GM12878 (cell line): Measurements from ENCODE around the gene GPR108. TPM values are rescaled to one million over a fixed set of nuclear protein-coding genes. Genes with fewer than 3 reads are reported as not detected.

Experiments
- CEBPB ChIP-seq, 2 experiments: fragments of 150-350 bp in 1 of 2; IDR thresholded peaks; 2 replicates each; pipeline ENCODE4 v1.6.1; 2012 to 2014; ENCODE audit warnings: low read depth in 2 of 2, low read length in 2 of 2, borderline replicate concordance in 1 of 2, inconsistent platforms in 1 of 2
- DPF2 ChIP-seq: fragments of 450-650 bp; IDR thresholded peaks from 2 replicates; pipeline ENCODE4 v1.6.1; 2017; ENCODE audit warnings: mild to moderate bottlenecking
- EED ChIP-seq: sonication (generic); IDR thresholded peaks from 2 replicates; pipeline ENCODE4 v1.6.1; 2016; ENCODE audit warnings: antibody characterized with exemption, low read depth
- ESRRA ChIP-seq: IDR thresholded peaks from 2 replicates; pipeline ENCODE4 v1.6.1; 2012; ENCODE audit warnings: mild to moderate bottlenecking, low read length, improper control_type of control experiment
- HDGF ChIP-seq: fragments of 450-650 bp; IDR thresholded peaks from 2 replicates; pipeline ENCODE4 v1.6.1; 2016; ENCODE audit warnings: antibody characterized with exemption
- MXI1 ChIP-seq: fragments of 150-350 bp; IDR thresholded peaks from 2 replicates; pipeline ENCODE4 v1.6.1; 2011; ENCODE audit warnings: low read depth, mild to moderate bottlenecking, inconsistent platforms, low read length, improper control_type of control experiment
- SMC3 ChIP-seq: IDR thresholded peaks from 2 replicates; pipeline ENCODE4 v1.6.1; 2011; ENCODE audit warnings: low read length, improper control_type of control experiment, borderline replicate concordance
- STAT3 ChIP-seq: IDR thresholded peaks from 2 replicates; pipeline ENCODE4 v1.6.1; 2011; ENCODE audit warnings: low read depth, low read length, improper control_type of control experiment
- TCF12 ChIP-seq: IDR thresholded peaks from 2 replicates; pipeline ENCODE4 v1.6.1; 2011; ENCODE audit warnings: low read depth, mild to moderate bottlenecking, low read length
- TCF7 ChIP-seq: IDR thresholded peaks from 2 replicates; pipeline ENCODE4 v1.6.1; 2014; ENCODE audit warnings: antibody characterized with exemption, borderline replicate concordance
- YBX1 ChIP-seq: fragments of 450-650 bp; IDR thresholded peaks from 2 replicates; pipeline ENCODE4 v1.6.1; 2016; ENCODE audit warnings: antibody characterized with exemption
- YY1 ChIP-seq: IDR thresholded peaks from 2 replicates; pipeline ENCODE4 v1.6.1; 2011; ENCODE audit warnings: low read depth, mild to moderate bottlenecking, low read length
- ZNF24 ChIP-seq: fragments of 450-650 bp; IDR thresholded peaks from 2 replicates; pipeline ENCODE4 v1.6.1; 2017; ENCODE audit warnings: antibody characterized with exemption, mild to moderate bottlenecking
- ZZZ3 ChIP-seq: IDR thresholded peaks from 2 replicates; pipeline ENCODE4 v1.6.1; 2011; ENCODE audit warnings: low read depth; ENCODE audit not compliant: control insufficient read depth, insufficient read length
- polyA plus RNA-seq, 11 experiments: library from polyadenylated mRNA; depleted of rRNA in 4 of 11; unstranded in 6 of 11; stranded (reverse) in 5 of 11; fragments of >200 nt; fragmentation: Nextera tagmentation in 4 of 11; fragmentation: Illumina TruSeq in 1 of 11; extraction: Ambion mirVana in 4 of 11; extraction: Trizol in 1 of 11; gene quantifications; 1 replicate in 1 of 11; 2 replicates in 10 of 11; pipeline versions ENCODE4 v1.2.1 to v1.2.3, GENCODE V29; 2011 to 2016; ENCODE audit warnings: inconsistent platforms in 2 of 11, missing spikeins in 2 of 11, low read depth in 1 of 11
- total RNA-seq, 4 experiments: library from RNA; depleted of rRNA in 3 of 4; stranded (reverse); fragments of >200 nt in 3 of 4; fragmentation: Illumina TruSeq in 1 of 4; extraction: Trizol in 1 of 4; gene quantifications; 2 replicates each; pipeline versions ENCODE4 v1.2.1 to v1.2.3, GENCODE V29; 2013 to 2021
- TF ChIP-seq, protein P1 (sequence below): fragments of 450-650 bp; IDR thresholded peaks from 2 replicates; pipeline ENCODE4 v1.6.1; 2017; ENCODE audit warnings: mild to moderate bottlenecking, moderate library complexity
- TF ChIP-seq, protein P2 (sequence below): IDR thresholded peaks from 2 replicates; pipeline ENCODE4 v1.6.1; 2011; ENCODE audit warnings: mild to moderate bottlenecking, low read depth, low read length, moderate library complexity; ENCODE audit not compliant: insufficient replicate concordance
- TF ChIP-seq, protein P3 (sequence below): fragments of 150-350 bp; IDR thresholded peaks from 2 replicates; pipeline ENCODE4 v1.6.1; 2014; ENCODE audit warnings: mild to moderate bottlenecking, low read depth, low read length
- TF ChIP-seq, protein P4 (sequence below): fragments of 450-650 bp; IDR thresholded peaks from 2 replicates; pipeline ENCODE4 v1.6.1; 2016; ENCODE audit warnings: mild to moderate bottlenecking, moderate library complexity, borderline replicate concordance

Gene GPR108
- total and polyA plus RNA-seq, 10 of the 15 experiments (the other 5 are each of a cell fraction or from before 2014, with no cell fraction given), result 4.4 to 87.2 (median 57.1) TPM

DNA sequence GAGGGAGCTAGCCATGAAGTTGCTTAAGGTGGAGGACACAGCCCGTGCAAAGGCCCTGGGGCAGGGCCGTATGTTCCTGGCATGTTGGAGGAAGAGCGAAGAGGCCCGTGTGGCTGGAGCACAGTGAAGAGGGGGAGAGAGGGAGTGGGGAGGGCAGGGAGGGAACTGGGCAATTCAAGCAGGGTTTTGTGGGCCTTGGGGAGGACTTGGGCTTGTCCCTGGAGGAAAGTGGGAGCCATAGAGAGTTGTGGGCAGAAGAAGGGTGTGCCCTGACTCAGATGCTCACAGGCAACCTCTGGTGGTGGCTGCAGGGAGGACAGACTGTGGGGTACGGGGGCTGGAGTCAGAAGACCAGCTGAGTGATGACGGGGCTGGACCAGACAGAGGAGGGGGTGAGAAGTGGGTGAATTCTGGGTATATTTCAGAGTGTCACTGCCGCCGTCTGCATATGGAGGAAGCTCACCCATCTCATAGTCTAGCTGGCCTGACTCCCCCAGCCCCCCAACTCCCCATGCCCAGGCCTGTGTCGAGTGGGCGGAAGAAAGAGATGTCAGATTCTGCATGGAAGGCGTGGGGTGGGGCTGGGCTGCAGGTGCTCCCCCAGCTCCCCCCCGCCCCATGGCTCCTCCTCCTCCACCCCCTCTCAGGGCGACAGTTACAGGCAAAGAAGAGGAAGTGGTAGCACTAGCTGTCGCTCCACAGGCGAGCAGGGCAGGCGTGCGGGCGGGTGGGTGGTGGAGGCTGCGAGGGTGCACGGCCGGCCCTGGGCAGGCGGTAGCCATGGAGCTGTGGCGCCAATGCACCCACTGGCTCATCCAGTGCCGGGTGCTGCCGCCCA is 34.9 kb upstream of the GPR108 start, which contains the start of gene VAV1 (continued):
- TF ChIP-seq ZNF24 (no peak), ESRRA (0 out of 2 replicates have a peak, but pooled peaks have one; percentile 20), STAT3 (peak; percentile 24; the same call in 1 of the 2 replicates), HDGF (0 out of 2 replicates have a peak, but pooled peaks have one; percentile 28), SMC3 (peak; percentile 47; the same call in 1 of the 2 replicates), CEBPB (IDR thresholded peaks at IDR 0.05; ENCODE audit: borderline replicate concordance in 1 of 2, low read depth in 2 of 2, low read length in 2 of 2) (no peak), TCF12 (0 out of 2 replicates have a peak, but pooled peaks have one; percentile 31), EED (no peak), ZZZ3 (no peak), TCF7 (no peak), YBX1 (no peak), YY1 (peak; percentile 68; the same call in 1 of the 2 replicates), DPF2 (peak; percentile 73; the same call in 1 of the 2 replicates), MXI1 (peak; percentile 65)
- TF ChIP-seq, protein P1, sequence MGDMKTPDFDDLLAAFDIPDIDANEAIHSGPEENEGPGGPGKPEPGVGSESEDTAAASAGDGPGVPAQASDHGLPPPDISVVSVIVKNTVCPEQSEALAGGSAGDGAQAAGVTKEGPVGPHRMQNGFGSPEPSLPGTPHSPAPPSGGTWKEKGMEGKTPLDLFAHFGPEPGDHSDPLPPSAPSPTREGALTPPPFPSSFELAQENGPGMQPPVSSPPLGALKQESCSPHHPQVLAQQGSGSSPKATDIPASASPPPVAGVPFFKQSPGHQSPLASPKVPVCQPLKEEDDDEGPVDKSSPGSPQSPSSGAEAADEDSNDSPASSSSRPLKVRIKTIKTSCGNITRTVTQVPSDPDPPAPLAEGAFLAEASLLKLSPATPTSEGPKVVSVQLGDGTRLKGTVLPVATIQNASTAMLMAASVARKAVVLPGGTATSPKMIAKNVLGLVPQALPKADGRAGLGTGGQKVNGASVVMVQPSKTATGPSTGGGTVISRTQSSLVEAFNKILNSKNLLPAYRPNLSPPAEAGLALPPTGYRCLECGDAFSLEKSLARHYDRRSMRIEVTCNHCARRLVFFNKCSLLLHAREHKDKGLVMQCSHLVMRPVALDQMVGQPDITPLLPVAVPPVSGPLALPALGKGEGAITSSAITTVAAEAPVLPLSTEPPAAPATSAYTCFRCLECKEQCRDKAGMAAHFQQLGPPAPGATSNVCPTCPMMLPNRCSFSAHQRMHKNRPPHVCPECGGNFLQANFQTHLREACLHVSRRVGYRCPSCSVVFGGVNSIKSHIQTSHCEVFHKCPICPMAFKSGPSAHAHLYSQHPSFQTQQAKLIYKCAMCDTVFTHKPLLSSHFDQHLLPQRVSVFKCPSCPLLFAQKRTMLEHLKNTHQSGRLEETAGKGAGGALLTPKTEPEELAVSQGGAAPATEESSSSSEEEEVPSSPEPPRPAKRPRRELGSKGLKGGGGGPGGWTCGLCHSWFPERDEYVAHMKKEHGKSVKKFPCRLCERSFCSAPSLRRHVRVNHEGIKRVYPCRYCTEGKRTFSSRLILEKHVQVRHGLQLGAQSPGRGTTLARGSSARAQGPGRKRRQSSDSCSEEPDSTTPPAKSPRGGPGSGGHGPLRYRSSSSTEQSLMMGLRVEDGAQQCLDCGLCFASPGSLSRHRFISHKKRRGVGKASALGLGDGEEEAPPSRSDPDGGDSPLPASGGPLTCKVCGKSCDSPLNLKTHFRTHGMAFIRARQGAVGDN, result peak; percentile 70
- TF ChIP-seq, protein P2, sequence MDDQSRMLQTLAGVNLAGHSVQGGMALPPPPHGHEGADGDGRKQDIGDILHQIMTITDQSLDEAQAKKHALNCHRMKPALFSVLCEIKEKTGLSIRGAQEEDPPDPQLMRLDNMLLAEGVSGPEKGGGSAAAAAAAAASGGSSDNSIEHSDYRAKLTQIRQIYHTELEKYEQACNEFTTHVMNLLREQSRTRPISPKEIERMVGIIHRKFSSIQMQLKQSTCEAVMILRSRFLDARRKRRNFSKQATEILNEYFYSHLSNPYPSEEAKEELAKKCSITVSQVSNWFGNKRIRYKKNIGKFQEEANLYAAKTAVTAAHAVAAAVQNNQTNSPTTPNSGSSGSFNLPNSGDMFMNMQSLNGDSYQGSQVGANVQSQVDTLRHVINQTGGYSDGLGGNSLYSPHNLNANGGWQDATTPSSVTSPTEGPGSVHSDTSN, result peak; percentile 78
- TF ChIP-seq, protein P3, sequence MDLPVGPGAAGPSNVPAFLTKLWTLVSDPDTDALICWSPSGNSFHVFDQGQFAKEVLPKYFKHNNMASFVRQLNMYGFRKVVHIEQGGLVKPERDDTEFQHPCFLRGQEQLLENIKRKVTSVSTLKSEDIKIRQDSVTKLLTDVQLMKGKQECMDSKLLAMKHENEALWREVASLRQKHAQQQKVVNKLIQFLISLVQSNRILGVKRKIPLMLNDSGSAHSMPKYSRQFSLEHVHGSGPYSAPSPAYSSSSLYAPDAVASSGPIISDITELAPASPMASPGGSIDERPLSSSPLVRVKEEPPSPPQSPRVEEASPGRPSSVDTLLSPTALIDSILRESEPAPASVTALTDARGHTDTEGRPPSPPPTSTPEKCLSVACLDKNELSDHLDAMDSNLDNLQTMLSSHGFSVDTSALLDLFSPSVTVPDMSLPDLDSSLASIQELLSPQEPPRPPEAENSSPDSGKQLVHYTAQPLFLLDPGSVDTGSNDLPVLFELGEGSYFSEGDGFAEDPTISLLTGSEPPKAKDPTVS, result no peak
- TF ChIP-seq, protein P4, sequence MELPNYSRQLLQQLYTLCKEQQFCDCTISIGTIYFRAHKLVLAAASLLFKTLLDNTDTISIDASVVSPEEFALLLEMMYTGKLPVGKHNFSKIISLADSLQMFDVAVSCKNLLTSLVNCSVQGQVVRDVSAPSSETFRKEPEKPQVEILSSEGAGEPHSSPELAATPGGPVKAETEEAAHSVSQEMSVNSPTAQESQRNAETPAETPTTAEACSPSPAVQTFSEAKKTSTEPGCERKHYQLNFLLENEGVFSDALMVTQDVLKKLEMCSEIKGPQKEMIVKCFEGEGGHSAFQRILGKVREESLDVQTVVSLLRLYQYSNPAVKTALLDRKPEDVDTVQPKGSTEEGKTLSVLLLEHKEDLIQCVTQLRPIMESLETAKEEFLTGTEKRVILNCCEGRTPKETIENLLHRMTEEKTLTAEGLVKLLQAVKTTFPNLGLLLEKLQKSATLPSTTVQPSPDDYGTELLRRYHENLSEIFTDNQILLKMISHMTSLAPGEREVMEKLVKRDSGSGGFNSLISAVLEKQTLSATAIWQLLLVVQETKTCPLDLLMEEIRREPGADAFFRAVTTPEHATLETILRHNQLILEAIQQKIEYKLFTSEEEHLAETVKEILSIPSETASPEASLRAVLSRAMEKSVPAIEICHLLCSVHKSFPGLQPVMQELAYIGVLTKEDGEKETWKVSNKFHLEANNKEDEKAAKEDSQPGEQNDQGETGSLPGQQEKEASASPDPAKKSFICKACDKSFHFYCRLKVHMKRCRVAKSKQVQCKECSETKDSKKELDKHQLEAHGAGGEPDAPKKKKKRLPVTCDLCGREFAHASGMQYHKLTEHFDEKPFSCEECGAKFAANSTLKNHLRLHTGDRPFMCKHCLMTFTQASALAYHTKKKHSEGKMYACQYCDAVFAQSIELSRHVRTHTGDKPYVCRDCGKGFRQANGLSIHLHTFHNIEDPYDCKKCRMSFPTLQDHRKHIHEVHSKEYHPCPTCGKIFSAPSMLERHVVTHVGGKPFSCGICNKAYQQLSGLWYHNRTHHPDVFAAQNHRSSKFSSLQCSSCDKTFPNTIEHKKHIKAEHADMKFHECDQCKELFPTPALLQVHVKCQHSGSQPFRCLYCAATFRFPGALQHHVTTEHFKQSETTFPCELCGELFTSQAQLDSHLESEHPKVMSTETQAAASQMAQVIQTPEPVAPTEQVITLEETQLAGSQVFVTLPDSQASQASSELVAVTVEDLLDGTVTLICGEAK, result no peak
